Endothelial cell of umbilical vein (primary cell): ENCODE measurements around the gene MRPS26.

Experiments used
- EZH2 ChIP-seq: IDR thresholded peaks from 2 replicates; pipeline ENCODE4 v1.6.1; 2012; ENCODE audit warnings: borderline replicate concordance, low read depth, mild to moderate bottlenecking, moderate library complexity, low read length, inconsistent platforms; ENCODE audit not compliant: severe bottlenecking
- FOS ChIP-seq: IDR thresholded peaks from 2 replicates; pipeline ENCODE4 v1.6.1; 2011; ENCODE audit warnings: mild to moderate bottlenecking, low read length, moderate library complexity, borderline replicate concordance; ENCODE audit not compliant: insufficient read depth
- GATA2 ChIP-seq: IDR thresholded peaks from 2 replicates; pipeline ENCODE4 v1.7.0; 2011; ENCODE audit warnings: low read depth, mild to moderate bottlenecking, moderate library complexity, mixed read lengths, low read length; ENCODE audit not compliant: insufficient read length, insufficient read depth
- JUN ChIP-seq: IDR thresholded peaks from 2 replicates; pipeline ENCODE4 v1.6.1; 2011; ENCODE audit warnings: borderline replicate concordance, low read depth; ENCODE audit not compliant: insufficient read length, insufficient read depth
- MYC ChIP-seq: IDR thresholded peaks from one replicate; pipeline ENCODE4 v1.6.1; 2011; ENCODE audit warnings: mild to moderate bottlenecking, low read depth, low read length
- POLR2A ChIP-seq: IDR thresholded peaks from 2 replicates; pipeline ENCODE4 v1.6.1; 2012; ENCODE audit warnings: low read depth, mild to moderate bottlenecking, control low read depth, low read length
- POLR2AphosphoS5 ChIP-seq: IDR thresholded peaks from 2 replicates; pipeline ENCODE4 v1.6.1; 2012; ENCODE audit warnings: low read depth, mild to moderate bottlenecking, control low read depth, low read length, moderate library complexity; ENCODE audit not compliant: insufficient read depth
- TF ChIP-seq, protein P1 (sequence below), 2 donors: IDR thresholded peaks; 1 replicate in 1 of 2; 2 replicates in 1 of 2; pipeline ENCODE4 v1.5.1; 2011; ENCODE audit warnings: low read length in 2 of 2, mild to moderate bottlenecking in 2 of 2, moderate library complexity in 2 of 2, control low read depth in 1 of 2, inconsistent platforms in 1 of 2, low read depth in 1 of 2; ENCODE audit not compliant: insufficient read depth in 1 of 2; ENCODE audit errors: extremely low read depth in 1 of 2
- TF ChIP-seq, protein P2 (sequence below): IDR thresholded peaks from 2 replicates; pipeline ENCODE4 v1.6.1; 2011; ENCODE audit not compliant: insufficient read depth, insufficient read length

DNA sequence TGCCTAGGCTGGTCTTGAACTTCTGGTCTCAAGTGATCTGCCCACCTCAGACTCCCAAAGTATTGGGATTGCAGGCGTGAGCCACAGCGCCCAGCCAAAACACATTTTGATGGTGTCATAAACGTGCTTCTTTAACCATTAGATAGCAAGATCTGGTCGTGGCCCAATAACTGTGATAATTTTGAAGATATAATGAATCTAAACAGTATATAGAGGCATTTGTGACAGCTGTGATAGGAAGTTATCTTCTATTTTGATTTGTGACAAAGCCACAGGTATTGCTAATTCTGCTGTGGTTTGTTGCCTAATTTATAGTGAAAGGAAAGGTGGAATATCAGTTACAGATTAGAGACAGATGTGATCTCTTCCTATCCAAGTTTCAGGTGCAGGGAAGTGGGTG, 24.9 kb downstream of the MRPS26 start:
- TF ChIP-seq, protein P1, sequence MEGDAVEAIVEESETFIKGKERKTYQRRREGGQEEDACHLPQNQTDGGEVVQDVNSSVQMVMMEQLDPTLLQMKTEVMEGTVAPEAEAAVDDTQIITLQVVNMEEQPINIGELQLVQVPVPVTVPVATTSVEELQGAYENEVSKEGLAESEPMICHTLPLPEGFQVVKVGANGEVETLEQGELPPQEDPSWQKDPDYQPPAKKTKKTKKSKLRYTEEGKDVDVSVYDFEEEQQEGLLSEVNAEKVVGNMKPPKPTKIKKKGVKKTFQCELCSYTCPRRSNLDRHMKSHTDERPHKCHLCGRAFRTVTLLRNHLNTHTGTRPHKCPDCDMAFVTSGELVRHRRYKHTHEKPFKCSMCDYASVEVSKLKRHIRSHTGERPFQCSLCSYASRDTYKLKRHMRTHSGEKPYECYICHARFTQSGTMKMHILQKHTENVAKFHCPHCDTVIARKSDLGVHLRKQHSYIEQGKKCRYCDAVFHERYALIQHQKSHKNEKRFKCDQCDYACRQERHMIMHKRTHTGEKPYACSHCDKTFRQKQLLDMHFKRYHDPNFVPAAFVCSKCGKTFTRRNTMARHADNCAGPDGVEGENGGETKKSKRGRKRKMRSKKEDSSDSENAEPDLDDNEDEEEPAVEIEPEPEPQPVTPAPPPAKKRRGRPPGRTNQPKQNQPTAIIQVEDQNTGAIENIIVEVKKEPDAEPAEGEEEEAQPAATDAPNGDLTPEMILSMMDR (IDR thresholded peaks at IDR 0.05; ENCODE audit: extremely low read depth in 1 of 2, insufficient read depth in 1 of 2, low read depth in 1 of 2, low read length in 2 of 2), result no peak
- TF ChIP-seq POLR2A (no peak), FOS (no peak), POLR2AphosphoS5 (no peak), EZH2 (no peak), JUN (no peak), MYC (no peak), GATA2 (no peak)
- TF ChIP-seq, protein P2, sequence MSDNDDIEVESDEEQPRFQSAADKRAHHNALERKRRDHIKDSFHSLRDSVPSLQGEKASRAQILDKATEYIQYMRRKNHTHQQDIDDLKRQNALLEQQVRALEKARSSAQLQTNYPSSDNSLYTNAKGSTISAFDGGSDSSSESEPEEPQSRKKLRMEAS, result no peak
